HG03342 (cell line): ENCODE measurements around the gene BRWD1.
"Not testable (repeated sequence)": the region's sequence is repeated elsewhere in the genome, so short reads cannot be mapped to it uniquely, and the experiment has no call there.

Experiments
- ATAC-seq: cut with Tn5 transposase; IDR thresholded peaks from one replicate; pipeline ENCODE4 v1.9.1; 2021; ENCODE audit warnings: mild to moderate bottlenecking, moderate library complexity; ENCODE audit not compliant: unreplicated experiment

Gene BRWD1

GRCh38 chr21:39141502-39141901, 171.9 kb downstream of the BRWD1 start:
- ATAC-seq, result no peak

GRCh38 chr21:39137248-39138178, 175.9 kb downstream of the BRWD1 start:
- no peak for ATAC-seq

- ATAC-seq, result no peak
Observed at GRCh38 chr21:39136711-39137110, 176.7 kb downstream of the BRWD1 start.

- not testable (repeated sequence) for ATAC-seq
Observed at GRCh38 chr21:39136138-39136537, 177.3 kb downstream of the BRWD1 start.

- no peak for ATAC-seq
Observed at GRCh38 chr21:39134288-39134810, 179.1 kb downstream of the BRWD1 start.
